H9 (cell line): ENCODE results near the gene ATP13A3. TPM values are rescaled to one million over a fixed set of nuclear protein-coding genes. Genes with fewer than 3 reads are reported as not detected.

ENCODE experiments used
- DNase-seq: peaks from one replicate; pipeline ENCODE4 v3.0.0-alpha.2; 2017
- H2AFZ ChIP-seq: one replicate; pipeline ENCODE4 v1.6.1; 2013; ENCODE audit warnings: mild to moderate bottlenecking, low read length, control low read depth, moderate library complexity
- H2AK5ac ChIP-seq: 2 replicates; pipeline ENCODE4 v1.6.1; 2013; ENCODE audit warnings: low read length, control low read depth, mixed read lengths; ENCODE audit not compliant: insufficient read length
- H2BK120ac ChIP-seq: one replicate; pipeline ENCODE4 v1.6.1; 2013; ENCODE audit warnings: low read depth, mild to moderate bottlenecking, low read length, control low read depth, inconsistent platforms; ENCODE audit not compliant: poor library complexity, severe bottlenecking
- H2BK12ac ChIP-seq: 2 replicates; pipeline ENCODE4 v1.6.1; 2013; ENCODE audit warnings: low read length, control low read depth, mixed read lengths, low read depth; ENCODE audit not compliant: insufficient read length
- H2BK15ac ChIP-seq: 2 replicates; pipeline ENCODE4 v1.6.1; 2013; ENCODE audit warnings: low read depth, low read length, control low read depth
- H2BK20ac ChIP-seq: one replicate; pipeline ENCODE4 v1.6.1; 2013; ENCODE audit warnings: low read depth, mild to moderate bottlenecking, low read length, control low read depth, inconsistent platforms; ENCODE audit not compliant: poor library complexity, severe bottlenecking
- H2BK5ac ChIP-seq: 2 replicates; pipeline ENCODE4 v1.6.1; 2013; ENCODE audit warnings: low read length, control low read depth, mixed read lengths; ENCODE audit not compliant: insufficient read length
- H3K14ac ChIP-seq: 2 replicates; pipeline ENCODE4 v1.6.1; 2013; ENCODE audit warnings: low read length, control low read depth; ENCODE audit not compliant: insufficient read depth
- H3K18ac ChIP-seq: 2 replicates; pipeline ENCODE4 v1.6.1; 2013; ENCODE audit warnings: low read depth, mild to moderate bottlenecking, mixed read lengths, low read length, control low read depth; ENCODE audit not compliant: insufficient read length
- H3K23ac ChIP-seq: 2 replicates; pipeline ENCODE4 v1.6.1; 2013; ENCODE audit warnings: low read length, control low read depth, mixed read lengths, low read depth; ENCODE audit not compliant: insufficient read length
- H3K23me2 ChIP-seq: 2 replicates; pipeline ENCODE4 v1.6.1; 2013; ENCODE audit warnings: low read depth, mild to moderate bottlenecking, mixed read lengths, low read length, control low read depth; ENCODE audit not compliant: insufficient read length, poor library complexity, severe bottlenecking
- H3K27ac ChIP-seq: 2 replicates; pipeline ENCODE4 v1.5.1; 2013; ENCODE audit warnings: low read length, control low read depth, mixed read lengths, low read depth; ENCODE audit not compliant: insufficient read length
- H3K27me3 ChIP-seq: 2 replicates; pipeline ENCODE4 v1.6.1; 2013; ENCODE audit warnings: low read length, control low read depth, inconsistent platforms; ENCODE audit not compliant: insufficient read depth
- H3K4ac ChIP-seq: 2 replicates; pipeline ENCODE4 v1.6.1; 2013; ENCODE audit warnings: low read depth, mild to moderate bottlenecking, control low read depth, inconsistent platforms, low read length, moderate library complexity
- H3K4me1 ChIP-seq: 2 replicates; pipeline ENCODE4 v1.6.1; 2013; ENCODE audit warnings: low read length, control low read depth, inconsistent platforms; ENCODE audit not compliant: insufficient read depth
- H3K4me2 ChIP-seq: 2 replicates; pipeline ENCODE4 v1.6.1; 2013; ENCODE audit warnings: low read length, control low read depth, mixed read lengths; ENCODE audit not compliant: insufficient read length, insufficient read depth
- H3K56ac ChIP-seq: 2 replicates; pipeline ENCODE4 v1.6.1; 2013; ENCODE audit warnings: low read depth, mild to moderate bottlenecking, mixed read lengths, low read length, control low read depth; ENCODE audit not compliant: insufficient read length
- H3K79me1 ChIP-seq: 2 replicates; pipeline ENCODE4 v1.6.1; 2013; ENCODE audit warnings: low read depth, mild to moderate bottlenecking, moderate library complexity, low read length, control low read depth, inconsistent platforms; ENCODE audit not compliant: insufficient read depth, poor library complexity, severe bottlenecking
- H3K79me2 ChIP-seq: 2 replicates; pipeline ENCODE4 v1.6.1; 2013; ENCODE audit warnings: low read length, control low read depth, inconsistent platforms; ENCODE audit not compliant: insufficient read depth
- H3K9ac ChIP-seq: 2 replicates; pipeline ENCODE4 v1.6.1; 2013; ENCODE audit warnings: low read length, control low read depth, mixed read lengths; ENCODE audit not compliant: insufficient read length; ENCODE audit errors: extremely low read depth
- H3K9me3 ChIP-seq: one replicate; pipeline ENCODE4 v1.6.1; 2013; ENCODE audit warnings: low read depth, low read length, inconsistent platforms; ENCODE audit not compliant: control insufficient read depth
- H3T11ph ChIP-seq: one replicate; pipeline ENCODE4 v1.6.1; 2013; ENCODE audit warnings: mild to moderate bottlenecking, low read length, control low read depth, inconsistent platforms
- H4K20me1 ChIP-seq: one replicate; pipeline ENCODE4 v1.6.1; 2013; ENCODE audit not compliant: control insufficient read depth, insufficient read length, insufficient read depth
- H4K5ac ChIP-seq: 2 replicates; pipeline ENCODE4 v1.6.1; 2013; ENCODE audit warnings: low read depth, mild to moderate bottlenecking, mixed read lengths, low read length, control low read depth; ENCODE audit not compliant: insufficient read length
- H4K8ac ChIP-seq: replicated peaks from 2 replicates; pipeline ENCODE4 v1.6.1; 2013; ENCODE audit warnings: low read length, control low read depth, mixed read lengths, low read depth; ENCODE audit not compliant: insufficient read length
- H4K91ac ChIP-seq: 2 replicates; pipeline ENCODE4 v1.6.1; 2013; ENCODE audit warnings: low read depth, mild to moderate bottlenecking, moderate library complexity, mixed read lengths, low read length, control low read depth; ENCODE audit not compliant: insufficient read length
- H3K27ac Mint-ChIP-seq, 3 experiments: 2 replicates in 2 of 3; 3 replicates in 1 of 3; pipeline ENCODE4 v1.8.0; 2020 to 2021; ENCODE audit warnings: mixed read lengths in 3 of 3, mild to moderate bottlenecking in 1 of 3, moderate library complexity in 1 of 3
- H3K27me3 Mint-ChIP-seq: 2 replicates; pipeline ENCODE4 v1.8.0; 2021; ENCODE audit warnings: low read depth, mild to moderate bottlenecking, moderate library complexity, mixed read lengths
- H3K36me3 Mint-ChIP-seq, 3 experiments: 2 replicates in 2 of 3; 3 replicates in 1 of 3; pipeline ENCODE4 v1.8.0; 2020 to 2021; ENCODE audit warnings: low read depth in 3 of 3, mixed read lengths in 3 of 3; ENCODE audit not compliant: insufficient read depth in 1 of 3
- H3K4me1 Mint-ChIP-seq, 2 experiments: 2 replicates each; pipeline ENCODE4 v1.8.0; 2020; ENCODE audit warnings: mixed read lengths in 2 of 2
- H3K4me3 Mint-ChIP-seq, 2 experiments: 2 replicates in 1 of 2; 3 replicates in 1 of 2; pipeline ENCODE4 v1.8.0; 2020 to 2021; ENCODE audit warnings: mild to moderate bottlenecking in 2 of 2, mixed read lengths in 2 of 2, moderate library complexity in 1 of 2
- H3K9me3 Mint-ChIP-seq, 2 experiments: 2 replicates in 1 of 2; 3 replicates in 1 of 2; pipeline ENCODE4 v1.8.0; 2020; ENCODE audit warnings: mild to moderate bottlenecking in 2 of 2, mixed read lengths in 2 of 2, moderate library complexity in 1 of 2
- CTCF ChIP-seq: fragments of 200-600 bp; sonication (generic); conservative IDR thresholded peaks from 3 replicates; pipeline ENCODE4 v1.8.0; 2021; ENCODE audit warnings: antibody characterized with exemption, mild to moderate bottlenecking
- WGBS: extraction: QIAGEN DNeasy Blood & Tissue Kit; methylation state at CpG from one replicate; pipeline ENCODE4 v1.1.7; 2013; ENCODE audit warnings: missing lambda C conversion rate, low lambda C conversion rate, mixed read lengths; ENCODE audit not compliant: insufficient read length; ENCODE audit errors: extremely low coverage; 5-methylcytosine and 5-hydroxymethylcytosine counted together
- total RNA-seq: library from RNA; stranded (reverse); gene quantifications from 2 replicates; pipeline ENCODE4 v1.2.1, GENCODE V29; 2021

The ATP13A3 gene
- total RNA-seq, 1 experiment from 2014 or later: 78.5 TPM

GRCh38 chr3:194465920-194466570, 20.8 kb downstream of the ATP13A3 start:
- H3K9ac ChIP-seq: no peak overlapping the region
- no peak overlapping the region for H2AK5ac ChIP-seq
- H2BK15ac ChIP-seq: no peak overlapping the region
- H3K9me3 ChIP-seq: no peaks in the 10 kb centered on the region
- Mint-ChIP-seq H3K4me1 (peaks cover 3% of the 10 kb centered on the region in 2 experiments; a peak in 2 of 4 replicates), H3K27ac (no peak overlapping the region), H3K4me3 (no peak overlapping the region), H3K27me3 (no peaks in the 10 kb centered on the region), H3K9me3 (no peaks in the 10 kb centered on the region; a peak in 1 of 5 replicates), H3K36me3 (peaks cover 0 to 4% (median 2%) of the 10 kb centered on the region in 3 experiments; a peak in 2 of 7 replicates)
- no peak overlapping the region for H4K91ac ChIP-seq
- H4K8ac ChIP-seq: no peak overlapping the region
- no peaks in the 10 kb centered on the region for H3K4me1 ChIP-seq
- no peak for TF ChIP-seq CTCF
- no peaks in the 10 kb centered on the region for H3K27me3 ChIP-seq
- no peak overlapping the region for H2BK12ac ChIP-seq
- no peak overlapping the region for H3K4me2 ChIP-seq
- no peak overlapping the region for H3K27ac ChIP-seq
- peaks cover 5% of the 10 kb centered on the region for H3K79me1 ChIP-seq
- H3K23me2 ChIP-seq: no peaks in the 10 kb centered on the region
- no peak overlapping the region for H4K5ac ChIP-seq
- H3K4ac ChIP-seq: no peak overlapping the region
- H3T11ph ChIP-seq: no peak overlapping the region
- H2BK20ac ChIP-seq: no peak overlapping the region
- H3K14ac ChIP-seq: no peak overlapping the region
- H2BK5ac ChIP-seq: no peak overlapping the region
- no CpG with 5 or more reads among the region's 5 CpGs for WGBS
- no peak overlapping the region for H3K18ac ChIP-seq
- peaks cover 6% of the 10 kb centered on the region; the same call in 1 of the 2 replicates for H3K79me2 ChIP-seq
- H3K23ac ChIP-seq: no peak overlapping the region
- H4K20me1 ChIP-seq: no peaks in the 10 kb centered on the region
- no peak for DNase-seq
- H2BK120ac ChIP-seq: no peak overlapping the region
- no peak overlapping the region for H3K56ac ChIP-seq
- no peak overlapping the region for H2AFZ ChIP-seq
